HEK293 (cell line): ENCODE measurements around the gene PGBD5.

ENCODE experiments used
- CTCF ChIA-PET: fragments of 350-600 bp; formaldehyde crosslinking; extraction: SDS; loops from one replicate; lab custom pipeline; 2021; ENCODE audit warnings: antibody characterized with exemption; lab: Yijun Ruan, JAX
- POLR2A ChIA-PET: fragments of 300-600 bp; formaldehyde crosslinking; extraction: SDS; loops from one replicate; lab custom pipeline; 2020; ENCODE audit warnings: antibody characterized with exemption, inconsistent platforms; lab: Yijun Ruan, JAX
- H3K27ac ChIP-seq: fragments of 200-500 bp; sonication (Bioruptor generic); 2 replicates; pipeline ENCODE4 v1.5.1; 2014; ENCODE audit warnings: low read depth, low read length, control low read depth, inconsistent platforms; ENCODE audit errors: extremely low read depth
- H3K36me3 ChIP-seq, 2 experiments: fragments of 200-500 bp in 1 of 2; sonication (Bioruptor generic) in 1 of 2; 1 replicate in 1 of 2; 2 replicates in 1 of 2; pipeline ENCODE4 v1.5.1; 2014 to 2017; ENCODE audit warnings: inconsistent platforms in 2 of 2, low read length in 2 of 2; ENCODE audit not compliant: control insufficient read depth in 2 of 2, insufficient read depth in 1 of 2
- H3K4me1 ChIP-seq: fragments of 200-500 bp; sonication (Bioruptor generic); 2 replicates; pipeline ENCODE4 v1.5.1; 2014; ENCODE audit warnings: mild to moderate bottlenecking, low read length, inconsistent platforms; ENCODE audit not compliant: control insufficient read depth, insufficient read depth
- H3K4me3 ChIP-seq: 2 replicates; pipeline ENCODE4 v1.5.1; 2011; ENCODE audit warnings: low read depth, mild to moderate bottlenecking, control low read depth, low read length, moderate library complexity
- H3K9me3 ChIP-seq: fragments of 200-500 bp; sonication (Bioruptor generic); 2 replicates; pipeline ENCODE4 v1.5.1; 2014; ENCODE audit warnings: low read depth, low read length, inconsistent platforms; ENCODE audit not compliant: control insufficient read depth, insufficient read depth
- OVOL3 ChIP-seq: fragments of 450-650 bp; formaldehyde crosslinking; IDR thresholded peaks from 2 replicates; pipeline ENCODE4 v1.5.1; 2016; ENCODE audit warnings: missing biosample characterization, missing genetic modification characterization
- PRDM10 ChIP-seq: fragments of 450-650 bp; formaldehyde crosslinking; IDR thresholded peaks from 2 replicates; pipeline ENCODE4 v1.5.1; 2016; ENCODE audit warnings: missing biosample characterization, missing genetic modification characterization
- PRDM2 ChIP-seq: fragments of 450-650 bp; formaldehyde crosslinking; IDR thresholded peaks from 2 replicates; pipeline ENCODE4 v1.5.1; 2016; ENCODE audit warnings: missing biosample characterization, missing genetic modification characterization, borderline replicate concordance
- PRDM4 ChIP-seq: fragments of 450-650 bp; formaldehyde crosslinking; IDR thresholded peaks from 2 replicates; pipeline ENCODE4 v1.5.1; 2017; ENCODE audit warnings: missing biosample characterization, missing genetic modification characterization
- ZBTB49 ChIP-seq: fragments of 450-650 bp; formaldehyde crosslinking; IDR thresholded peaks from 2 replicates; pipeline ENCODE4 v1.5.1; 2016; ENCODE audit warnings: missing biosample characterization, missing genetic modification characterization, low read depth
- ZNF324 ChIP-seq: fragments of 450-650 bp; formaldehyde crosslinking; IDR thresholded peaks from 2 replicates; pipeline ENCODE4 v1.5.1; 2016; ENCODE audit warnings: missing biosample characterization, missing genetic modification characterization
- ZNF433 ChIP-seq: fragments of 450-650 bp; formaldehyde crosslinking; IDR thresholded peaks from 2 replicates; pipeline ENCODE4 v1.5.1; 2016; ENCODE audit warnings: missing biosample characterization, missing genetic modification characterization, low read depth
- ZNF530 ChIP-seq: fragments of 450-650 bp; formaldehyde crosslinking; IDR thresholded peaks from 2 replicates; pipeline ENCODE4 v1.5.1; 2016; ENCODE audit warnings: low read depth, missing biosample characterization, missing genetic modification characterization
- ZNF571 ChIP-seq: fragments of 450-650 bp; formaldehyde crosslinking; IDR thresholded peaks from 2 replicates; pipeline ENCODE4 v1.5.0; 2017; ENCODE audit warnings: missing biosample characterization, missing genetic modification characterization
- ZNF777 ChIP-seq: fragments of 450-650 bp; formaldehyde crosslinking; IDR thresholded peaks from 2 replicates; pipeline ENCODE4 v1.5.1; 2017; ENCODE audit warnings: missing biosample characterization, missing genetic modification characterization, borderline replicate concordance

The PGBD5 gene

GRCh38 chr1:230280054-230280795 lies 145.9 kb downstream of the PGBD5 start:
- no peak overlapping the region for H3K27ac ChIP-seq
- POLR2A ChIA-PET: no interaction called here

GRCh38 chr1:230279583-230279945 lies 146.6 kb downstream of the PGBD5 start:
- no peak overlapping the region for H3K27ac ChIP-seq
- peaks cover 15% of the 10 kb centered on the region for H3K4me1 ChIP-seq
- no peak overlapping the region for H3K4me3 ChIP-seq
- no peak for TF ChIP-seq ZBTB49 (tag by site-specific recombination)
- no peak for TF ChIP-seq ZNF324 (tag by site-specific recombination)
- TF ChIP-seq ZNF433 (tag by site-specific recombination): no peak
- TF ChIP-seq PRDM2 (tag by site-specific recombination): no peak
- no peak for TF ChIP-seq OVOL3 (tag by site-specific recombination)
- no peak for TF ChIP-seq ZNF571
- ChIA-PET POLR2A (no interaction called here), CTCF (interaction anchor here (1.4 kb wide), 1 partner anchor 30 kb away, joined by 4 read pairs; no protein-coding TSS in a partner anchor)
- no peaks in the 10 kb centered on the region for H3K9me3 ChIP-seq
- peaks cover 15 to 37% of the 10 kb centered on the region in 2 experiments for H3K36me3 ChIP-seq

More at GRCh38 chr1:230280054-230280795, 145.9 kb downstream of the PGBD5 start:
- Histone ChIP-seq H3K36me3 (peaks cover 9 to 37% of the 10 kb centered on the region in 2 experiments), H3K9me3 (no peaks in the 10 kb centered on the region), H3K4me1 (peaks cover 15% of the 10 kb centered on the region), H3K4me3 (no peak overlapping the region)
- TF ChIP-seq PRDM10 (tag by site-specific recombination): no peak
- TF ChIP-seq ZNF777 (tag by site-specific recombination): no peak
- no peak for TF ChIP-seq ZNF530 (tag by site-specific recombination)
- TF ChIP-seq PRDM4 (tag by site-specific recombination): no peak
- CTCF ChIA-PET: interaction anchor here (1.4 kb wide), 1 partner anchor 30 kb away, joined by 4 read pairs; no protein-coding TSS in a partner anchor
